ENCODE data around the gene MBD4. TPM values are rescaled to one million over a fixed set of nuclear protein-coding genes. Genes with fewer than 3 reads are reported as not detected.
A peak's percentile ranks its signal among the peaks of the same experiment; 100 is the strongest.
"Not testable (repeated sequence)": the region's sequence is repeated elsewhere in the genome, so short reads cannot be mapped to it uniquely, and the experiment has no call there.

MBD4 gene
- total RNA-seq: 86.3 and 98.7 TPM in 2 replicates

GRCh38 chr3:129439817-129440617 is at the start of gene MBD4, which contains the start of gene IFT122:
MBD4 (minus strand) TSS chr3:129439948; CDS start chr3:129439833, 115 bp downstream.
IFT122 (plus strand) TSS chr3:129440224; CDS start chr3:129440331, 107 bp downstream.
- Mint-ChIP-seq H3K27me3 (no peaks in the 10 kb centered on the region), H3K4me1 (peaks cover 60% of the 10 kb centered on the region), H3K9me3 (no peaks in the 10 kb centered on the region), H3K36me3 (ENCODE audit: low read depth) (peaks cover 43% of the 10 kb centered on the region), H3K4me3 (peak within 1 kb of the TSS; percentile 96), H3K27ac (peak within 1 kb of the TSS; percentile 96)
- DNase-seq (peak; percentile 92), ATAC-seq (ENCODE audit: low read depth) (peak; percentile 83)
- POLR2A ChIA-PET: interaction anchor here (0.6 to 5.4 kb wide), 26 partner anchors 10 to 1316 kb away, joined by 3 to 59 read pairs (median 4); partner anchors contain the start of genes ACAD9, CNBP, EFCAB12 and RAB43
- CTCF ChIA-PET: interaction anchor here (1.3 to 3.1 kb wide), 2 partner anchors 12 to 56 kb away, joined by 4 to 9 read pairs; partner anchors contain the start of gene EFCAB12
- intact Hi-C loops (cut with micrococcal nuclease): loop anchor here (1.0 to 5.0 kb wide), 16 partner anchors 12 to 1388 kb away; partner anchors contain the start of genes ACAD9, CNBP, EFCAB12 and PIK3R4
- TF ChIP-seq CTCF (IDR thresholded peaks at IDR 0.05): no peak

GRCh38 chr3:129489258-129489657 is 49.5 kb upstream of the MBD4 start:
- H3K4me1 Mint-ChIP-seq, DNase-seq, POLR2A ChIA-PET: not testable (repeated sequence)

GRCh38 chr3:129487868-129488335 is 48.2 kb upstream of the MBD4 start:
- CTCF ChIA-PET, H3K9me3 Mint-ChIP-seq, DNase-seq: not testable (repeated sequence)

More at GRCh38 chr3:129489258-129489657, 49.5 kb upstream of the MBD4 start:
- H3K9me3 Mint-ChIP-seq; H3K4me3 Mint-ChIP-seq; ATAC-seq (ENCODE audit: low read depth); H3K27me3 Mint-ChIP-seq; intact Hi-C loops (cut with micrococcal nuclease); H3K27ac Mint-ChIP-seq: not testable (repeated sequence)
- peaks cover 10% of the 10 kb centered on the region for H3K36me3 Mint-ChIP-seq (ENCODE audit: low read depth)
- CTCF ChIA-PET: interaction anchor here (1.5 to 1.9 kb wide), 7 partner anchors 9 to 442 kb away, joined by 5 to 32 read pairs (median 10); no protein-coding TSS in a partner anchor

GRCh38 chr3:129487183-129487867 is 47.6 kb upstream of the MBD4 start:
- Mint-ChIP-seq H3K9me3 (no peaks in the 10 kb centered on the region), H3K4me1 (no peaks in the 10 kb centered on the region), H3K27ac (no peak overlapping the region), H3K27me3 (no peaks in the 10 kb centered on the region), H3K4me3 (no peak overlapping the region), H3K36me3 (ENCODE audit: low read depth) (peaks cover 14% of the 10 kb centered on the region)
- CTCF ChIA-PET: interaction anchor here (1.2 kb wide), 1 partner anchor 104 kb away, joined by 4 read pairs; no protein-coding TSS in a partner anchor
- no peak for DNase-seq
- intact Hi-C loops (cut with micrococcal nuclease): no loop called here
- TF ChIP-seq CTCF (IDR thresholded peaks at IDR 0.05): no peak
- no peak for ATAC-seq (ENCODE audit: low read depth)
- POLR2A ChIA-PET: no interaction called here

More at GRCh38 chr3:129487868-129488335, 48.2 kb upstream of the MBD4 start:
- H3K27ac Mint-ChIP-seq; POLR2A ChIA-PET; H3K4me1 Mint-ChIP-seq; H3K27me3 Mint-ChIP-seq; H3K4me3 Mint-ChIP-seq; ATAC-seq (ENCODE audit: low read depth); intact Hi-C loops (cut with micrococcal nuclease): not testable (repeated sequence)
- H3K36me3 Mint-ChIP-seq (ENCODE audit: low read depth): peaks cover 11% of the 10 kb centered on the region

GRCh38 chr3:129486664-129487035 is 46.9 kb upstream of the MBD4 start:
- CTCF ChIA-PET: interaction anchor here (1.2 kb wide), 1 partner anchor 103 kb away, joined by 4 read pairs; no protein-coding TSS in a partner anchor
- H3K4me3 Mint-ChIP-seq: no peak overlapping the region
- no peak overlapping the region for H3K27ac Mint-ChIP-seq
- H3K4me1 Mint-ChIP-seq: no peaks in the 10 kb centered on the region
- DNase-seq (no peak), ATAC-seq (ENCODE audit: low read depth) (no peak)
- no peaks in the 10 kb centered on the region for H3K9me3 Mint-ChIP-seq
- POLR2A ChIA-PET: no interaction called here
- TF ChIP-seq CTCF (IDR thresholded peaks at IDR 0.05): no peak
- intact Hi-C loops (cut with micrococcal nuclease): no loop called here
- no peaks in the 10 kb centered on the region for H3K27me3 Mint-ChIP-seq
- H3K36me3 Mint-ChIP-seq (ENCODE audit: low read depth): peaks cover 19% of the 10 kb centered on the region
